Occipital lobe (tissue), 2 donors: ENCODE results near the gene REC8. TPM values are rescaled to one million over a fixed set of nuclear protein-coding genes. Genes with fewer than 3 reads are reported as not detected.

ENCODE experiments used
- DNase-seq: peaks from one replicate; lab custom pipeline; 2025; lab: John Stamatoyannopoulos, UW
- total RNA-seq: library from RNA; depleted of rRNA; stranded (reverse); fragments of >200 nt; gene quantifications from one replicate; pipeline ENCODE4 v1.2.3, GENCODE V29; 2014

The REC8 gene
- total RNA-seq, 1 donor from 2014 or later: 20.4 TPM

- no peak for DNase-seq
These were observed 33.2 kb upstream of the REC8 start for GRCh38 chr14:24138396-24139271.

DNA sequence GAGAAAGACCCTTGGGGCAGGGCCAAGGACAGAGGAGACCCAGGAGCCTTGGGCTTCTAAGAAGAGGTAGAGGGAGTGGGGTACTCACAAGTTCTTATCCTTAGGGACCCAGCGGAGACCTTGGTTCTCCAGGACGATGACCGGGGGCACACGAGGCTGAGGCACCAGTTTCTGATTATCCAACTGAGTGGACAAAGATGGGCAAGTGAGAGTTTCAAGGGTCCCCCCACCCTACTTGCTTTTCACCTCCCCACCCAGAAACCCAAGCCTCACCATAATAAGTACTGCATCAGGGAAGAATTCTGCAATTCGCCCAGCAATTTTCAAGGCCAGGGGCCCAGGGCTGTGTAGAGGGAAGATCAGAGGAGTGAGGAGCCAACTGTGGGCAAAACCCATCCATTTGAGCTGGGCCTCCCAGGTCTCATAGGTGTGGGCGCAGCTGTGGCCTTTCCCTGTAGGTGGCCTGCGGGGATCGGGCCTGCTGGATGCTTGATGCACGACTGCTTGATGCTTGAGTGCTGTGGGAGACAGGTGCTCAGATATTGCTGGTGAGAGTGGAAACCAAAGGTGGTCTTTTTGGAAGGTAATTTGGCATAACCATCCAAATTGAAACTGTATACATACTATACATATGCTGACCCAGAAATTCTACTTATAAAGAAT, 32.5 kb upstream of the REC8 start:
- DNase-seq: no peak

GRCh38 chr14:24141097-24141880, 30.6 kb upstream of the REC8 start, which contains the start of gene EMC9:
EMC9 (minus strand) TSS chr14:24141591; CDS start chr14:24141304, 287 bp downstream.
- peak; percentile 99 for DNase-seq

- no peak for DNase-seq
These were observed 28.4 kb upstream of the REC8 start for GRCh38 chr14:24143511-24143910.

DNA sequence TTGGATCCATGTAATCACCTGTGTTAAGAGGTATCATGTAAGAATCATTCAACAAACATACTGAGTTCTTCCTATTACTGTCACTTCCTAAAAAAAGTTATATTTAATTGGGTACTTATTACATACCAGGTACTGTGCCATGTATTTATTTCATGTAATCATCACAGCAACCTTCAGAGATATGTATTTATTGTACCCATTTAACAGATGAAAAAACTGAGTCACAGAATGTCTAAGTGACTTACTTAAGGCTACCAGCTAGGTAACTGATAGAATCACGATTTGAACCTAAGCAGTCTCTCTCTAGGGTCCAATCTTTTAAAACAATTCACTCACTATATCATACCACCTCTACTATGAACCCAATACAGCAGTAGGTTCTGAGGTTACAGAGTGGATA, 27.4 kb upstream of the REC8 start:
- no peak for DNase-seq

DNA sequence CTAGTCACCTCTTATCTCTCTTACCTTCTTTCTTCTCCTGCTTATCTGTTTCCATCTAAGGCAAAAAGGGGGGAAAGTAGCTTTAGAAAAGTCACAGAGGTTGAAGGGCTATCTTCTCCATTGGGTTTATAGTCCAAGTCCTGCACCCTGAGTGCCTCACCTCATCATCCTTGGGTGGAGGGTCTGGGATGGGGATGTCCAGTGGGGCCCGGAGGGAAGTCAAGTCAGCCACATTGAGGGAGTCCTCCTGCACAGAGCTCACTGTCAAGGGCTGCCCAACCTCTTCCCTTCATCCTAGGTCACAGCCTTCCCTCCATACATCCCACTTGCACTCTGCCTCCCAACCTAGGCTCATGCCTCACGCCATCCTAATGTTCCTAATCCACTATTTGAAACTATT, 26.7 kb upstream of the REC8 start:
- DNase-seq: no peak

GRCh38 chr14:24145690-24146452, 26.0 kb upstream of the REC8 start:
- DNase-seq: no peak

GRCh38 chr14:24146453-24146977, 25.4 kb upstream of the REC8 start, which contains the start of gene PSME2:
PSME2 (minus strand) TSS chr14:24146610; CDS start chr14:24146581, 29 bp downstream.
- DNase-seq: peak; percentile 86

- DNase-seq: peak; percentile 96
These were observed 24.7 kb upstream of the REC8 start, which contains the start of gene RNF31 for GRCh38 chr14:24146978-24147760. RNF31 (plus strand) TSS chr14:24147498; CDS start chr14:24147699, 201 bp downstream.

- DNase-seq: no peak
These were observed 24.0 kb upstream of the REC8 start for GRCh38 chr14:24147761-24148428.

DNA sequence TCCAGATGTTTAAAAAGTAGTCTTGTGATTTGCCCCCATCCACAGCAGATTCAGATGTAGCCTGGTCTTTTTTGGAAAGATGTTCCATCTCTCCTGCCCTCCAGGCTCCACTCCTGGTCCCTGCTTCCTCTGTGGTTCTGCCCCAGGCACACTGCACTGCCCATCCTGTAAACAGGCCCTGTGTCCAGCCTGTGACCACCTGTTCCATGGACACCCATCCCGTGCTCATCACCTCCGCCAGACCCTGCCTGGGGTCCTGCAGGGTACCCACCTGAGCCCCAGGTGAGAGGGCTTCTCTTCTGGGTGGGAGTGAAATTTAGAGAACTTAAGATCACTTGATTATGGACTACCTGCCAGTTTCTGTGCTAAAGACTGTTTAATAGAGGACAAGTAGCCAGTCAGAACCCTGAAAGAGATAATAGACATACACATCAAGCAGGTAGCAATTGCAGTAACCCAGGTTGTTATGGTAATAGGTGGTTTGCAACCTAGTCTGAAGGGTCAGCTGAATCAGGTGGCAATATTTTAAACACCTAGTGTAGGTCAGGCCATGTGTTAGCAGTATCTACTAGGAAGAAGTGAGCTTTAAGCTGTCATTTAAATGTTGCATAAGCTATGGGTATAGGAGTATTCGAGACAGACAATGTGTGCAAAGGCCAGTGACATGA, 22.4 kb upstream of the REC8 start:
- DNase-seq: no peak

GRCh38 chr14:24150061-24150460, 21.8 kb upstream of the REC8 start:
- DNase-seq: no peak

GRCh38 chr14:24150567-24150966, 21.3 kb upstream of the REC8 start:
- no peak for DNase-seq

GRCh38 chr14:24150993-24151392, 20.9 kb upstream of the REC8 start:
- no peak for DNase-seq

DNA sequence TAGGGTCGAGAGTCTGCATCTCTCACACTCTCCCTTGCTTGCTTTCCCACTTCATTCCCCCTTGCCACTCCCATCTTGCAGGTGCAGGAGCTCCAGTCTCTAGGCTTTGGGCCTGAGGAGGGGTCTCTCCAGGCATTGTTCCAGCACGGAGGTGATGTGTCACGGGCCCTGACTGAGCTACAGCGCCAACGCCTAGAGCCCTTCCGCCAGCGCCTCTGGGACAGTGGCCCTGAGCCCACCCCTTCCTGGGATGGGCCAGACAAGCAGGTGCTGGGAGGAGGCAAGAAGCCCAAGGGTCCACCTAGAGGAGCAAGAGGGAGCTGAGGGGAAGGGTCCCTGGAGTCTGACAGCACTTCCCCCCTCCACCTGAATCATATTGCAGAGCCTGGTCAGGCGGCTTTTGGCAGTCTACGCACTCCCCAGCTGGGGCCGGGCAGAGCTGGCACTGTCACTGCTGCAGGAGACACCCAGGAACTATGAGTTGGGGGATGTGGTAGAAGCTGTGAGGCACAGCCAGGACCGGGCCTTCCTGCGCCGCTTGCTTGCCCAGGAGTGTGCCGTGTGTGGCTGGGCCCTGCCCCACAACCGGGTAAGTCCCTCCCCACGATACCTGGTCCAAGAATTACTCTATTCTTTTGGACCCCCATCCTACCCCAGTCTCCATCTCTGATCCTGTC, 20.3 kb upstream of the REC8 start:
- no peak for DNase-seq

GRCh38 chr14:24155100-24155499, 16.8 kb upstream of the REC8 start:
- DNase-seq: no peak

DNA sequence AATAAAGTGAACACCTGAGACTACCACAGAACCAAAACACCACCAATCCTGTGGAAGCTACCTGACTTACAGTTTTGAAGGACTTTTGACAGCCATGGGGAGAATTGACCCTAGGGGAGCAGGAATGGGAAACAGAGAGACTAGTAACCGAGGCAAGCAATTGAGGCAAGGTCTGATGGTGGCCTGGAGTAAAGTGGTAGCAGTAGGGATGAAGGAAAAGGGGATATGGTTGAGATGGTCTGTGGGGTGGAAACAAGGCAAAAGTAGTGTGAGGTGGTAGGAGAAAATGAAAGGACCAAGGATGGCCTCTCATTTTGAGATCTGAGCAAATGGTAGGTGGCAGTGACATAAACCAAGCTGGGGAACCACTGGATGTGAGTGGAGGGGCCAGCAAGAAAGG, 15.0 kb upstream of the REC8 start:
- no peak for DNase-seq

- no peak for DNase-seq
These were observed 14.5 kb upstream of the REC8 start for GRCh38 chr14:24157331-24157730.
